GM12873 (cell line): ENCODE data around the gene CPNE5.

ENCODE experiments used
- TF ChIP-seq, protein P1 (sequence below): IDR thresholded peaks from 2 replicates; pipeline ENCODE4 v1.5.1; 2012; ENCODE audit warnings: low read depth, mild to moderate bottlenecking, moderate library complexity, low read length, control low read depth; ENCODE audit not compliant: insufficient read depth; ENCODE audit errors: missing control alignments

Gene CPNE5

DNA sequence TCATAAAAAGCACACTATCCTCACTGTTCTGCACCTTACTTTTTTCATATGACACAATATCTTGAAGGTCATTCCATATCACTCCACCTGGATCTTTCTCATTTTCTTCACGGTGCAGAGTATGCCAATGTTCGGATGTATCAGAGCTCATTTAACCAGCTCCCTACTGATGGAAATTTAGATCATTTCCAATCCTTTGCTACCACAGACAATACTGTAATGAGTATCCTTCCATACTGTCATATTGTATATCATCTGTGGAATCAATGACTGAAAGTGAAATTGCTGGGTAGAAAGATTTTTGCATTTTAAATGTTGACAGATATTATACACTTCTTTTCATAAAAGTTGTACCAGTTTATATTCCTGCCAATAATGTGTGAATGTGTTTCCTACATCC, 143.8 kb downstream of the CPNE5 start:
- TF ChIP-seq, protein P1, sequence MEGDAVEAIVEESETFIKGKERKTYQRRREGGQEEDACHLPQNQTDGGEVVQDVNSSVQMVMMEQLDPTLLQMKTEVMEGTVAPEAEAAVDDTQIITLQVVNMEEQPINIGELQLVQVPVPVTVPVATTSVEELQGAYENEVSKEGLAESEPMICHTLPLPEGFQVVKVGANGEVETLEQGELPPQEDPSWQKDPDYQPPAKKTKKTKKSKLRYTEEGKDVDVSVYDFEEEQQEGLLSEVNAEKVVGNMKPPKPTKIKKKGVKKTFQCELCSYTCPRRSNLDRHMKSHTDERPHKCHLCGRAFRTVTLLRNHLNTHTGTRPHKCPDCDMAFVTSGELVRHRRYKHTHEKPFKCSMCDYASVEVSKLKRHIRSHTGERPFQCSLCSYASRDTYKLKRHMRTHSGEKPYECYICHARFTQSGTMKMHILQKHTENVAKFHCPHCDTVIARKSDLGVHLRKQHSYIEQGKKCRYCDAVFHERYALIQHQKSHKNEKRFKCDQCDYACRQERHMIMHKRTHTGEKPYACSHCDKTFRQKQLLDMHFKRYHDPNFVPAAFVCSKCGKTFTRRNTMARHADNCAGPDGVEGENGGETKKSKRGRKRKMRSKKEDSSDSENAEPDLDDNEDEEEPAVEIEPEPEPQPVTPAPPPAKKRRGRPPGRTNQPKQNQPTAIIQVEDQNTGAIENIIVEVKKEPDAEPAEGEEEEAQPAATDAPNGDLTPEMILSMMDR = no peak

DNA sequence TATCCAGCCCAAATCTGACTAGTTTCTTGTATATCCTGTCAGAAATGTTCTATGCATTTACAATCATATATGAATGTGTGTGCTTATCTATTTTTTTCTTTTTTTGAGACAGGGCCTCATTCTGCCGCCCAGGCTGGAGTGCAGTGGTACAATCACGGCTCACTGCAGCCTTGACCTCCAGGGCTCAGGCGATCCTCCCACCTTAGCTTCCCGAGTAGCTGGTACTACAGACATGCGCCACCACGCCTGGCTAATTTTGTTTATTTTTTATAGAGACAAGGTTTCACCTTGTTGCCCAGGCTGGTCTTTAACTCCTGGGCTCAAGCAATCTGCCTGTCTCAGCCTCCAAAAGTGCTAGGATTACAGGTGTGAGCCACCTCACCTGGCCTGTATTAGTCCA, 144.6 kb downstream of the CPNE5 start:
- TF ChIP-seq, protein P1 = no peak

DNA sequence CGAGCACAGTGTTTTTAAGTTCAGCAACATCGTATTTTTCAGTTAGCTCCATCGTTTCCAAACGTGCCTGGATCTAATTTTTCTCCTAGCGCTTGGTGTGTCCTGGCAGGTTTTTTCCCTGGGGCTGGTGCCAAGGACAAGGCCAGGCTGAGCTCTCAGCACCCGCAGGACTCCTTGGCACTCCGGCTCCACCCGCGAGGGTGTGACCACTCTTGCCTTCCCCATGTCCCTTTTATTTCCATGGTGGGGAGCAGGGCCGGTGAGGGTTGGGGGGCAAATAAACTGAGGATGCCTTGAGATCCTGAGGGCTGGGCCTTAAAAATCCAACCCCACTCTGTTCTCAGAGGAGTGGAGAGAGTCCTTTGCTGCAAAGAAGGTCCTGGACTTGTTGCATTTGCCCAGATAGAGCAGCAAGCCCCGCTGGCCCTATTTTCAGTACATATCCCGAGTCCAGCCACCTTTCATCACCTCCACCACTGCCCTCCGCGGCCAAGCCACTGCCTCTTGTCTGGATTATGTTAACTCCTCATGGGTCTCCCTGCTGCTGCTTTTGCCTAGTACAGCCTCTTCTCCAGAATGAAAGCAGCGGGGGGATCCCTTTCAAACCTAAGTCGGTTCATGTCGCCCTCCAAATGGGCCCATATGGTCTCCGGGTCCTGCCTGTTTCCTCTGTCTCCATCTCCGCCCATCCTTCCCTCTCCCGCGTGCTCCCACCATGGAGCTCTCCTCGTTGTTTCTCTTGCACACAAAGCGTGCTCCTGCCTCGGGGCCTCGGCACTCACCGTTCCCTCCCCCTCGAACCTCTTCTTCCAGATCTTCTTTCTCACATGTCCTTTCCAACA, 146.2 kb downstream of the CPNE5 start:
- TF ChIP-seq, protein P1 = no peak

DNA sequence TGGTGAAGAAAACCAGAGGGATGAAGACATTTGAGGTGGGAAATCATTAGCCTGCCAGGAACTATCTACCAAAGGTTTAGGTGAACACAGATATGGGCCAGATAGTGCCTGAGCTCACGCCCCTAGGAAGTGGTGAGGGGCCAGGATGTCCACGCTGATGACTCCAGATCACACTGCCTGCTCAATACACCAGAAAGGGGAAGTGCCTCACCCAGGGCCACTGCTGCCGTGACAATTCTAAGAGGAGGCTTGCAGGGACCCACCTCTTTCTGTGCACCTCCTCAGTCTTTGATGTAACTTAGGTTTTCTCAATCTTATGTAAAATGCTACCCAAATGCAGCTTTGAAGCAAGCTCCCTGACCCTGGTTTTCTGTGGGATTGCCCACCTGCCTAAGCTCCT, 147.0 kb downstream of the CPNE5 start:
- TF ChIP-seq, protein P1 = no peak

DNA sequence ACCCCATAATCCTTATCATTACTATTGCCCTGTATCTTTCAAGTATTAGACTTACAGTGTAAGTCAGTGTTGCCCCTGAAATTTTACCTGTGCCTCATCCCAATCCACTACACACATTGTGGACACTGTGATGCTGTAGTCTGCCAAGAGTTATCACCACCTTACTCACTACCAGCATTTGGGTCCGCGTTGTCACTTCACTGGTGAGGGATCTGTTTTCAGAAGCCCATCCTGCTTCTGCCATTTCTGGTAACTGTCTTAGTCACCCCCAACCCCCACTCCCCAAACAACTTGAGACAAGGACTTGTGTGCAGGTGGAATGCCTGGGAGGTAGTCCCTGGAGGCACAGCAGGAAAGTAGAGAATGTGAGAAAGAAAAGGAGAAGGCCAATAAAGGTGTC, 147.6 kb downstream of the CPNE5 start:
- TF ChIP-seq, protein P1 = no peak

DNA sequence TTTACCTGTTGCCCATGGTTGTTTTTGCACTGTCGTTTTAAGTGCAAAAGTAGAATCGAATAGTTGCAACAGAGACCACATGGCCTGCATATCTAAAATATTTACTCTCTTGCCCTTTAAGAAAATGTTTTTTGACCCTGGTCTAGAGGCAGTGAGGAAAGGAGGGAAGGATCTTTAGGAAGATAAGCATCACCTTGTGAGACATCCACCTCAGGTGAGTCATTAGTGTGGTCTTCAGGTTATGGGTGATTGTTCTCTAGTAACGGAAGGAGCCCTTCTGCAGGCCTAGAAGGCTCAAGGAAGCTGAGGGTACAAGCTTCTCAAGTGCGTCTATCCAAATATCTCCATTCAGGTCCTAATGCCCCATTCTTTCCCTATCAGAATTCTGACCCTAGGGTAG, 148.2 kb downstream of the CPNE5 start:
- TF ChIP-seq, protein P1 = no peak
